ENCODE measurements around the gene NMNAT2.

NMNAT2 gene

GRCh38 chr1:183303901-183304300 lies 114.3 kb downstream of the NMNAT2 start:
- no peaks in the 10 kb centered on the region for H3K36me3 ChIP-seq
- no peak for TF ChIP-seq CTCF (IDR thresholded peaks at IDR 0.05)
- H3K4me1 ChIP-seq: peaks cover 0 to 80% (median 56%) of the 10 kb centered on the region in 4 donors
- intact Hi-C loops (cut with DNase I; ENCODE audit: low total_unique reads): no loop called here
- no peaks in the 10 kb centered on the region for H3K27me3 ChIP-seq
- no peak for DNase-seq
- peak overlapping the region; percentile 72 to 78 for H3K27ac ChIP-seq
- no peak overlapping the region for H3K4me3 ChIP-seq
- no peaks in the 10 kb centered on the region for H3K9me3 ChIP-seq

GRCh38 chr1:183303323-183303645 lies 114.9 kb downstream of the NMNAT2 start:
- peaks cover 0 to 80% (median 56%) of the 10 kb centered on the region in 4 donors for H3K4me1 ChIP-seq
- peak overlapping the region; percentile 72 to 78 for H3K27ac ChIP-seq
- DNase-seq: no peak
- H3K4me3 ChIP-seq: no peak overlapping the region
- H3K36me3 ChIP-seq: no peaks in the 10 kb centered on the region
- intact Hi-C loops (cut with DNase I; ENCODE audit: low total_unique reads): no loop called here
- no peaks in the 10 kb centered on the region for H3K9me3 ChIP-seq
- no peaks in the 10 kb centered on the region for H3K27me3 ChIP-seq
- no peak for TF ChIP-seq CTCF (IDR thresholded peaks at IDR 0.05)

GRCh38 chr1:183302452-183303322 lies 115.5 kb downstream of the NMNAT2 start:
- peak overlapping the region; percentile 72 to 78 for H3K27ac ChIP-seq
- H3K9me3 ChIP-seq: no peaks in the 10 kb centered on the region
- DNase-seq: no peak
- intact Hi-C loops (cut with DNase I; ENCODE audit: low total_unique reads): no loop called here
- no peaks in the 10 kb centered on the region for H3K36me3 ChIP-seq
- no peak for TF ChIP-seq CTCF (IDR thresholded peaks at IDR 0.05)
- H3K4me1 ChIP-seq: peaks cover 0 to 75% (median 55%) of the 10 kb centered on the region in 4 donors
- H3K4me3 ChIP-seq: no peak overlapping the region
- H3K27me3 ChIP-seq: no peaks in the 10 kb centered on the region

- DNase-seq: no peak
- no peaks in the 10 kb centered on the region for H3K36me3 ChIP-seq
- peaks cover 0 to 69% (median 42%) of the 10 kb centered on the region in 4 donors for H3K4me1 ChIP-seq
- peak overlapping the region; percentile 72 to 78 for H3K27ac ChIP-seq
- intact Hi-C loops (cut with DNase I; ENCODE audit: low total_unique reads): no loop called here
- H3K9me3 ChIP-seq: no peaks in the 10 kb centered on the region
- no peaks in the 10 kb centered on the region for H3K27me3 ChIP-seq
- no peak overlapping the region for H3K4me3 ChIP-seq
- no peak for TF ChIP-seq CTCF (IDR thresholded peaks at IDR 0.05)
Measured at GRCh38 chr1:183301239-183301638, 116.9 kb downstream of the NMNAT2 start.

GRCh38 chr1:183300828-183301227 lies 117.4 kb downstream of the NMNAT2 start:
- peak overlapping the region; percentile 72 to 78 for H3K27ac ChIP-seq
- no peak overlapping the region for H3K4me3 ChIP-seq
- no peak for DNase-seq
- H3K4me1 ChIP-seq: peaks cover 0 to 64% (median 38%) of the 10 kb centered on the region in 4 donors
- H3K27me3 ChIP-seq: no peaks in the 10 kb centered on the region
- TF ChIP-seq CTCF (IDR thresholded peaks at IDR 0.05): no peak
- no peaks in the 10 kb centered on the region for H3K36me3 ChIP-seq
- intact Hi-C loops (cut with DNase I; ENCODE audit: low total_unique reads): no loop called here
- no peaks in the 10 kb centered on the region for H3K9me3 ChIP-seq

Data from tibial artery (tissue), 4 donors.